ENCODE results near the gene PIEZO2.
"Not testable (repeated sequence)": the region's sequence is repeated elsewhere in the genome, so short reads cannot be mapped to it uniquely, and the experiment has no call there.

PIEZO2 gene

GRCh38 chr18:10923141-10923540 lies 226.2 kb downstream of the PIEZO2 start:
- no peak for DNase-seq

GRCh38 chr18:10922712-10923111 lies 226.7 kb downstream of the PIEZO2 start:
- not testable (repeated sequence) for DNase-seq

- DNase-seq, result not testable (repeated sequence)
These were observed 229.1 kb downstream of the PIEZO2 start for GRCh38 chr18:10920309-10920708.

GRCh38 chr18:10919851-10920250 lies 229.5 kb downstream of the PIEZO2 start:
- DNase-seq, result no peak

GRCh38 chr18:10916865-10917264 lies 232.5 kb downstream of the PIEZO2 start:
- DNase-seq, result no peak

- DNase-seq, result no peak
These were observed 233.0 kb downstream of the PIEZO2 start for GRCh38 chr18:10916387-10916786.

- DNase-seq, result not testable (repeated sequence)
These were observed 233.6 kb downstream of the PIEZO2 start for GRCh38 chr18:10915748-10916147.

- DNase-seq, result not testable (repeated sequence)
These were observed 234.8 kb downstream of the PIEZO2 start for GRCh38 chr18:10914610-10915009.

- no peak for DNase-seq
These were observed 235.4 kb downstream of the PIEZO2 start for GRCh38 chr18:10913919-10914318.

- no peak for DNase-seq
These were observed 236.4 kb downstream of the PIEZO2 start for GRCh38 chr18:10912790-10913545.

GRCh38 chr18:10909724-10910123 lies 239.6 kb downstream of the PIEZO2 start:
- DNase-seq, result no peak

- DNase-seq, result no peak
These were observed 240.6 kb downstream of the PIEZO2 start for GRCh38 chr18:10908760-10909159.

GRCh38 chr18:10907749-10908148 lies 241.6 kb downstream of the PIEZO2 start:
- no peak for DNase-seq

- no peak for DNase-seq
These were observed 248.0 kb downstream of the PIEZO2 start for GRCh38 chr18:10901329-10901728.

- DNase-seq, result no peak
These were observed 248.9 kb downstream of the PIEZO2 start for GRCh38 chr18:10900435-10900834.

GRCh38 chr18:10899481-10899880 lies 249.9 kb downstream of the PIEZO2 start:
- DNase-seq, result no peak

GRCh38 chr18:10898417-10898974 lies 250.9 kb downstream of the PIEZO2 start:
- no peak for DNase-seq

GRCh38 chr18:10896851-10897250 lies 252.5 kb downstream of the PIEZO2 start:
- no peak for DNase-seq

GRCh38 chr18:10895976-10896375 lies 253.4 kb downstream of the PIEZO2 start:
- DNase-seq, result no peak

GRCh38 chr18:10894501-10894900 lies 254.9 kb downstream of the PIEZO2 start:
- DNase-seq, result no peak

- DNase-seq, result no peak
These were observed 255.6 kb downstream of the PIEZO2 start for GRCh38 chr18:10893761-10894160.

- no peak for DNase-seq
These were observed 256.2 kb downstream of the PIEZO2 start for GRCh38 chr18:10893196-10893595.

GRCh38 chr18:10892786-10893185 lies 256.6 kb downstream of the PIEZO2 start:
- DNase-seq, result no peak

GRCh38 chr18:10890022-10890421 lies 259.3 kb downstream of the PIEZO2 start:
- no peak for DNase-seq

GRCh38 chr18:10878703-10879102 lies 270.7 kb downstream of the PIEZO2 start:
- DNase-seq, result no peak
